Stimulated activated naive B cell treated with anti-CD40 and anti-IgM and Interleukin-4, amounts not matched to agents 10 μg/mL and 1 μg/mL and 100 μg/mL, for 72 hours (primary cell): Measurements from ENCODE around the gene CSRNP2.

Experiments used
- ATAC-seq, 2 donors: fragments of 150-1000 bp; cut with Tn5 transposase; replicated peaks; 2 replicates each; pipeline ENCODE4 v1.10.0; 2021; ENCODE audit warnings: moderate library complexity in 1 of 2
- DNase-seq: peaks from one replicate; pipeline ENCODE4 v3.0.0; 2021
- H3K27ac Mint-ChIP-seq: one replicate; pipeline ENCODE4 v1.8.0; 2022; ENCODE audit warnings: mild to moderate bottlenecking, mixed read lengths
- H3K27me3 Mint-ChIP-seq, 2 donors: one replicate each; pipeline ENCODE4 v1.8.0; 2022; ENCODE audit warnings: mixed read lengths in 2 of 2
- H3K36me3 Mint-ChIP-seq, 2 donors: one replicate each; pipeline ENCODE4 v1.8.0; 2022; ENCODE audit warnings: mixed read lengths in 2 of 2, mild to moderate bottlenecking in 1 of 2
- H3K4me1 Mint-ChIP-seq, 2 donors: one replicate each; pipeline ENCODE4 v1.8.0; 2022; ENCODE audit warnings: mixed read lengths in 2 of 2, mild to moderate bottlenecking in 1 of 2
- H3K4me3 Mint-ChIP-seq, 2 donors: one replicate each; pipeline ENCODE4 v1.8.0; 2022; ENCODE audit warnings: mild to moderate bottlenecking in 2 of 2, mixed read lengths in 2 of 2, moderate library complexity in 1 of 2
- H3K9me3 Mint-ChIP-seq, 2 donors: one replicate each; pipeline ENCODE4 v1.8.0; 2022; ENCODE audit warnings: mixed read lengths in 2 of 2, mild to moderate bottlenecking in 1 of 2

Gene CSRNP2

GRCh38 chr12:51011955-51012354, 71.4 kb downstream of the CSRNP2 start:
- DNase-seq (no peak), ATAC-seq (no peak)
- Mint-ChIP-seq H3K4me1 (peaks cover 5 to 21% of the 10 kb centered on the region in 2 donors), H3K36me3 (peaks cover 8 to 16% of the 10 kb centered on the region in 2 donors), H3K27me3 (no peaks in the 10 kb centered on the region), H3K9me3 (no peaks in the 10 kb centered on the region), H3K27ac (no peak overlapping the region), H3K4me3 (no peak overlapping the region)
